Keratinocyte (primary cell): ENCODE results near the gene PTPRN2. TPM values are rescaled to one million over a fixed set of nuclear protein-coding genes. Genes with fewer than 3 reads are reported as not detected.

Experiments used
- DNase-seq: peaks from one replicate; pipeline ENCODE4 v3.0.0-alpha.2; 2011; ENCODE audit warnings: low read depth, missing footprints, low spot score
- FAIRE-seq: peaks from 2 replicates; lab custom pipeline; 2011; peaks lifted over from hg19 to GRCh38; lab: Jason Lieb, UNC
- H2AFZ ChIP-seq: 2 replicates; pipeline ENCODE4 v1.6.0; 2012; ENCODE audit warnings: low read length, control low read depth, inconsistent platforms; ENCODE audit not compliant: control insufficient read depth
- H3K27ac ChIP-seq: 2 replicates; pipeline ENCODE4 v1.5.1; 2011; ENCODE audit warnings: low read length; ENCODE audit not compliant: control insufficient read depth, insufficient read depth
- H3K27me3 ChIP-seq: 3 replicates; pipeline ENCODE4 v1.6.0; 2011; ENCODE audit warnings: low read length; ENCODE audit not compliant: control insufficient read depth, insufficient read depth; ENCODE audit errors: extremely low read depth
- H3K36me3 ChIP-seq, 2 experiments: 2 replicates in 1 of 2; 3 replicates in 1 of 2; pipeline ENCODE4 v1.5.1; 2011; ENCODE audit warnings: low read length in 2 of 2, mild to moderate bottlenecking in 1 of 2; ENCODE audit not compliant: control insufficient read depth in 2 of 2, insufficient read depth in 2 of 2; ENCODE audit errors: extremely low read depth in 1 of 2
- H3K4me1 ChIP-seq: 3 replicates; pipeline ENCODE4 v1.5.1; 2011; ENCODE audit warnings: low read length; ENCODE audit not compliant: control insufficient read depth, insufficient read depth; ENCODE audit errors: extremely low read depth
- H3K4me2 ChIP-seq: 3 replicates; pipeline ENCODE4 v1.6.0; 2011; ENCODE audit warnings: low read depth, low read length; ENCODE audit not compliant: control insufficient read depth, insufficient read depth; ENCODE audit errors: extremely low read depth
- H3K4me3 ChIP-seq, 3 experiments: fragments of 200-600 bp in 1 of 3; sonication (generic) in 1 of 3; 2 replicates in 2 of 3; 3 replicates in 1 of 3; pipeline ENCODE4 v1.5.1; 2011 to 2016; ENCODE audit warnings: low read length in 3 of 3, mild to moderate bottlenecking in 3 of 3, control low read depth in 2 of 3, inconsistent platforms in 1 of 3, low read depth in 1 of 3, mixed read lengths in 1 of 3, mixed run types in 1 of 3, moderate library complexity in 1 of 3; ENCODE audit not compliant: control insufficient read depth in 2 of 3, insufficient read depth in 2 of 3; ENCODE audit errors: extremely low read depth in 1 of 3
- H3K79me2 ChIP-seq: 2 replicates; pipeline ENCODE4 v1.6.0; 2012; ENCODE audit warnings: low read length; ENCODE audit not compliant: control insufficient read depth, insufficient read depth
- H3K9ac ChIP-seq: 3 replicates; pipeline ENCODE4 v1.6.0; 2011; ENCODE audit warnings: low read length; ENCODE audit not compliant: control insufficient read depth, insufficient read depth; ENCODE audit errors: extremely low read depth
- H3K9me1 ChIP-seq: 3 replicates; pipeline ENCODE4 v1.6.0; 2011; ENCODE audit warnings: low read length; ENCODE audit not compliant: control insufficient read depth, insufficient read depth; ENCODE audit errors: extremely low read depth
- H3K9me3 ChIP-seq: 2 replicates; pipeline ENCODE4 v1.5.1; 2012; ENCODE audit warnings: low read depth, low read length; ENCODE audit not compliant: control insufficient read depth
- H4K20me1 ChIP-seq: 3 replicates; pipeline ENCODE4 v1.6.0; 2011; ENCODE audit warnings: low read length; ENCODE audit not compliant: control insufficient read depth, insufficient read depth; ENCODE audit errors: extremely low read depth
- CTCF ChIP-seq, 3 experiments: IDR thresholded peaks in 1 of 3; conservative IDR thresholded peaks in 1 of 3; optimal IDR thresholded peaks in 1 of 3; 2 replicates in 2 of 3; 3 replicates in 1 of 3; pipeline versions ENCODE3 to v1.5.1; 2011; ENCODE audit warnings: low read length in 3 of 3, mild to moderate bottlenecking in 3 of 3, moderate library complexity in 2 of 3, control low read depth in 1 of 3, inconsistent platforms in 1 of 3; ENCODE audit not compliant: insufficient read depth in 2 of 3; ENCODE audit errors: extremely low read depth in 1 of 3
- EZH2 ChIP-seq: IDR thresholded peaks from one replicate; pipeline ENCODE4 v1.6.1; 2012; ENCODE audit warnings: inconsistent platforms, mild to moderate bottlenecking, low read length, moderate library complexity
- dilution Hi-C: fragments of 300-500 bp; cut with MboI; formaldehyde crosslinking; loops from one replicate; pipeline ENCODE4 v1.7.0; 2020; ENCODE audit warnings: low sequenced_read_pairs; ENCODE audit not compliant: extremely low pct_ligation_motif_present
- polyA plus RNA-seq, 5 experiments: library from polyadenylated mRNA; depleted of rRNA in 3 of 5; stranded (reverse) in 3 of 5; stranded (forward) in 1 of 5; unstranded in 1 of 5; fragments of >200 nt; gene quantifications; 1 replicate in 1 of 5; 2 replicates in 3 of 5; 3 replicates in 1 of 5; pipeline versions ENCODE4 v1.2.1 to v1.2.3, GENCODE V29; 2011 to 2012; ENCODE audit warnings: missing spikeins in 2 of 5, low read depth in 1 of 5, low replicate concordance in 1 of 5

The PTPRN2 gene
- polyA plus RNA-seq, 1 donor (not counting 4 experiments of a cell fraction or from before 2014, with no cell fraction given): not detected

- Histone ChIP-seq H3K9ac (no peak overlapping the region), H2AFZ (no peak overlapping the region), H3K9me1 (no peaks in the 10 kb centered on the region), H3K4me1 (no peaks in the 10 kb centered on the region), H3K79me2 (no peaks in the 10 kb centered on the region), H3K4me2 (no peak overlapping the region), H3K9me3 (peaks cover 8% of the 10 kb centered on the region), H3K27ac (no peak overlapping the region), H4K20me1 (no peaks in the 10 kb centered on the region), H3K27me3 (no peaks in the 10 kb centered on the region), H3K36me3 (no peaks in the 10 kb centered on the region), H3K4me3 (no peak overlapping the region)
- FAIRE-seq: no peak
- TF ChIP-seq CTCF (optimal IDR thresholded peaks at IDR 0.05 in 1 of 3, IDR thresholded peaks at IDR 0.05 in 1 of 3, conservative IDR thresholded peaks at IDR 0.05 in 1 of 3; ENCODE audit: extremely low read depth in 1 of 3, insufficient read depth in 2 of 3, low read length in 3 of 3) (no peak), EZH2 (no peak)
- DNase-seq: no peak
- dilution Hi-C loops: no loop called here
Observed at GRCh38 chr7:157526913-157527634, 1060.5 kb downstream of the PTPRN2 start.

GRCh38 chr7:157526005-157526912, 1061.4 kb downstream of the PTPRN2 start:
- no peak for FAIRE-seq
- no peaks in the 10 kb centered on the region for H3K9me1 ChIP-seq
- DNase-seq: no peak
- no peak overlapping the region for H2AFZ ChIP-seq
- no peaks in the 10 kb centered on the region for H3K27me3 ChIP-seq
- H4K20me1 ChIP-seq: no peaks in the 10 kb centered on the region
- peaks cover 5% of the 10 kb centered on the region for H3K9me3 ChIP-seq
- H3K9ac ChIP-seq: no peak overlapping the region
- H3K4me1 ChIP-seq: no peaks in the 10 kb centered on the region
- H3K79me2 ChIP-seq: no peaks in the 10 kb centered on the region
- no peak overlapping the region for H3K4me2 ChIP-seq
- no peak overlapping the region for H3K4me3 ChIP-seq
- TF ChIP-seq EZH2 (no peak), CTCF (optimal IDR thresholded peaks at IDR 0.05 in 1 of 3, IDR thresholded peaks at IDR 0.05 in 1 of 3, conservative IDR thresholded peaks at IDR 0.05 in 1 of 3; ENCODE audit: extremely low read depth in 1 of 3, insufficient read depth in 2 of 3, low read length in 3 of 3) (no peak)
- no peak overlapping the region for H3K27ac ChIP-seq
- dilution Hi-C loops: no loop called here
- no peaks in the 10 kb centered on the region for H3K36me3 ChIP-seq
